Ectodermal cell (in vitro differentiated cells): ENCODE data around the gene MSRB3.

ENCODE experiments used
- H3K27ac ChIP-seq: 2 replicates; pipeline ENCODE4 v1.7.0; 2013; ENCODE audit warnings: mild to moderate bottlenecking, low read depth, low read length; ENCODE audit not compliant: insufficient read depth, poor library complexity, severe bottlenecking
- H3K27me3 ChIP-seq: 2 replicates; pipeline ENCODE4 v1.7.0; 2013; ENCODE audit warnings: mild to moderate bottlenecking, low read length; ENCODE audit not compliant: insufficient read depth, control insufficient read depth, poor library complexity, severe bottlenecking
- H3K36me3 ChIP-seq: one replicate; pipeline ENCODE4 v1.7.0; 2013; ENCODE audit warnings: low read length; ENCODE audit not compliant: control insufficient read depth, insufficient read depth
- H3K4me1 ChIP-seq: one replicate; pipeline ENCODE4 v1.7.0; 2013; ENCODE audit warnings: low read length; ENCODE audit not compliant: control insufficient read depth, insufficient read depth
- H3K4me3 ChIP-seq: 2 replicates; pipeline ENCODE4 v1.7.0; 2013; ENCODE audit warnings: low read depth, low read length, control low read depth; ENCODE audit not compliant: insufficient read depth
- H3K9me3 ChIP-seq: 2 replicates; pipeline ENCODE4 v1.7.0; 2013; ENCODE audit warnings: mild to moderate bottlenecking, low read length, moderate library complexity; ENCODE audit not compliant: control insufficient read depth
- WGBS, 2 experiments: methylation state at CpG; one replicate each; pipeline ENCODE4 v1.1.7; 2013; ENCODE audit warnings: missing lambda C conversion rate in 2 of 2; 5-methylcytosine and 5-hydroxymethylcytosine counted together

Gene MSRB3

GRCh38 chr12:65511912-65512311, 233.4 kb downstream of the MSRB3 start:
- Histone ChIP-seq H3K4me1 (peaks cover 15% of the 10 kb centered on the region), H3K4me3 (no peak overlapping the region), H3K9me3 (no peaks in the 10 kb centered on the region), H3K27me3 (peaks cover 53% of the 10 kb centered on the region), H3K36me3 (no peaks in the 10 kb centered on the region), H3K27ac (no peak overlapping the region)
- 86 to 89% methylated on average over 3 of the region's 3 CpGs for WGBS, 2 experiments
